Measurements from ENCODE around the gene SSTR4. TPM values are rescaled to one million over a fixed set of nuclear protein-coding genes. Genes with fewer than 3 reads are reported as not detected.
A peak's percentile ranks its signal among the peaks of the same experiment; 100 is the strongest.

Gene SSTR4
- total RNA-seq, 4 donors from 2014 or later, result not detected

- no peak for ATAC-seq (ENCODE audit: low FRiP score)
- no peak for DNase-seq (ENCODE audit: low spot score)
- TF ChIP-seq CTCF (IDR thresholded peaks at IDR 0.05), result no peak
These were observed 50.4 kb downstream of the SSTR4 start for GRCh38 chr20:23085436-23086055.

GRCh38 chr20:23086056-23086566, 51.0 kb downstream of the SSTR4 start, which contains the start of gene CD93:
Gene CD93 (minus strand): TSS chr20:23086324. CDS start chr20:23086192, 132 bp downstream.
- ATAC-seq (ENCODE audit: low FRiP score) (peak; percentile 41), DNase-seq (ENCODE audit: low spot score) (no peak)
- TF ChIP-seq CTCF (IDR thresholded peaks at IDR 0.05), result no peak

GRCh38 chr20:23086931-23087411, 51.9 kb downstream of the SSTR4 start:
- TF ChIP-seq CTCF (IDR thresholded peaks at IDR 0.05), result no peak
- DNase-seq (ENCODE audit: low spot score), result no peak
- peak; percentile 27 for ATAC-seq (ENCODE audit: low FRiP score)

GRCh38 chr20:23087587-23088251, 52.6 kb downstream of the SSTR4 start:
- no peak for ATAC-seq (ENCODE audit: low FRiP score)
- no peak for DNase-seq (ENCODE audit: low spot score)
- no peak for TF ChIP-seq CTCF (IDR thresholded peaks at IDR 0.05)

Other genes with a start within 250 kb of the SSTR4 start
- gene THBD, start 14.4 kb downstream of the SSTR4 start, total RNA-seq, result 100 to 1,000 TPM in 2 of 4 donors, 10 to 100 TPM in 2; 40.6 to 205 (median 113) TPM
- gene CD93, start 51.0 kb downstream of the SSTR4 start, total RNA-seq, result 100 to 1,000 TPM in 3 of 4 donors, 10 to 100 TPM in 1; 43.8 to 227 (median 140) TPM

Data from omental fat pad (tissue), 4 donors.